WI38 (cell line): ENCODE measurements around the gene CARD19.
A peak's percentile ranks its signal among the peaks of the same experiment; 100 is the strongest.

ENCODE experiments used
- H3K4me3 ChIP-seq: 2 replicates; pipeline ENCODE4 v1.5.1; 2011; ENCODE audit warnings: low read depth, mild to moderate bottlenecking, control low read depth, low read length
- TF ChIP-seq, protein P1 (sequence below): IDR thresholded peaks from 2 replicates; pipeline ENCODE4 v1.5.1; 2012; ENCODE audit warnings: low read depth, mild to moderate bottlenecking, control low read depth, low read length

CARD19 gene

GRCh38 chr9:93151097-93151784, 55.2 kb downstream of the CARD19 start:
- H3K4me3 ChIP-seq, result no peak overlapping the region
- TF ChIP-seq, protein P1, sequence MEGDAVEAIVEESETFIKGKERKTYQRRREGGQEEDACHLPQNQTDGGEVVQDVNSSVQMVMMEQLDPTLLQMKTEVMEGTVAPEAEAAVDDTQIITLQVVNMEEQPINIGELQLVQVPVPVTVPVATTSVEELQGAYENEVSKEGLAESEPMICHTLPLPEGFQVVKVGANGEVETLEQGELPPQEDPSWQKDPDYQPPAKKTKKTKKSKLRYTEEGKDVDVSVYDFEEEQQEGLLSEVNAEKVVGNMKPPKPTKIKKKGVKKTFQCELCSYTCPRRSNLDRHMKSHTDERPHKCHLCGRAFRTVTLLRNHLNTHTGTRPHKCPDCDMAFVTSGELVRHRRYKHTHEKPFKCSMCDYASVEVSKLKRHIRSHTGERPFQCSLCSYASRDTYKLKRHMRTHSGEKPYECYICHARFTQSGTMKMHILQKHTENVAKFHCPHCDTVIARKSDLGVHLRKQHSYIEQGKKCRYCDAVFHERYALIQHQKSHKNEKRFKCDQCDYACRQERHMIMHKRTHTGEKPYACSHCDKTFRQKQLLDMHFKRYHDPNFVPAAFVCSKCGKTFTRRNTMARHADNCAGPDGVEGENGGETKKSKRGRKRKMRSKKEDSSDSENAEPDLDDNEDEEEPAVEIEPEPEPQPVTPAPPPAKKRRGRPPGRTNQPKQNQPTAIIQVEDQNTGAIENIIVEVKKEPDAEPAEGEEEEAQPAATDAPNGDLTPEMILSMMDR, result no peak

DNA sequence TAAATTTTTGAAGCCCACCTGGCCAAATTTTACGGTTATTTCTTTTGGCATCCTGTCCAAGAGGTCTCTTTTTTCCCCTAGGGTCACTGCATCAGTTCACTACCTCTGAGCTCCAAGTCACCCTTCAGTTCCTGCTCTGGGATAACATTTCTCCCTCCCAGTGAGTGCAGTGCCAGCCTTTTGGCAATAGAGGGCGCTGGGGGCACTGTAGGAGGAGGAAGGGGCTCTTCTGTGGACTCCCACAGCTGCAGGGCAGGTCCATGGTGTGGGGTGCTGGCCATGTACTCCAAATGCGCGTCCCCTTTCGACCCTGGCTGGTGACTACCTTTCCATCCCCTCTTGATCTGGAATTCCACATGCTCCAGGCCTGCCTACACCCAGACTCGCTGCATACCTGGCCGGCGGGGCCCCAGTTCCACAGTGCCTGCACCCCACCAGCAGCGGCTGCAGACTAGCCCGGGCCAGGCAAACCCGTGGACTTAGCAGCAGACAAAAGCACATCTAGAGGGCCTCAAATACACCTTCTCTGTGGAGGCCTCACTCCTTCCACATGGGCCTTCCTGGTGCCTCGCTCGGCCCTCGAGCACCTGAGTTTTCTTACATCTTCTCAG, 58.4 kb downstream of the CARD19 start:
- TF ChIP-seq, protein P1, result peak; percentile 80
- no peak overlapping the region for H3K4me3 ChIP-seq

DNA sequence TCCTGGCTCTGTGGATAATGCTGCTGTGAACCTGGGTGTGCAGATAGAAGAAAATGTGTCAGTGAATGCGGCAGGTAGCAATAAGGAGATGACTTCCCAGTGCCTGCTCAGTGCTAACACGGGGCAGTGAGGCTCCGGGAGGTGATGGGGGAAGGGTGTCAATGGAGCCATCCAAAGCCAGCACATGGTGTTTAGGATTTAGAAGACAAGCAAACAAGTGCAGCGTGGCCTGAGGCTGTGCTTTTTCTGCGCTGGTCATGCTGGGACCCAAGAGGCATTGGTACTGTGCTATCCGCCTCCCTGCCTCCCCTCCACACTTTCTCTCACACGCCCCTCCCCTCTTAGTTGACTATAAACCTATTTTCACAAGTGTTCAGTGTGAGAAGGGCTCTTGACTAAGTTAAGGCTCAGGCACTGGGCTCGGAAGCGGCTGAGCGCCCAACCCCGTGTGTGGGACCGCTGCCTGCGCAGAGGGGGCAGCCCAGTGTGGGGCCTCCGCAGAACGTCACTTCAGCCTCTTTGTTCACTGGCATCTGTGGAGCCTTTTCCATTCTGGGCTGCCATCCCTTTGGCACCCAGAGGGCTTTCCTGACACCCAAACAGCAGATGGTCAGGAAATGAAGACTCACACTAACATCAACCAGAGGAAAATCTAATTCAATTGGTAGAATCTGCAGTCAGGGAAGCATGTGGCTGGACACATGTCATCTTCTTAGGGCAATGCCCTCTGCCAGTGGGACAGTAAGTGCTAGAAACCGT, 59.9 kb downstream of the CARD19 start:
- TF ChIP-seq, protein P1, result no peak

GRCh38 chr9:93156475-93157008, 60.5 kb downstream of the CARD19 start:
- TF ChIP-seq, protein P1, result no peak
- no peak overlapping the region for H3K4me3 ChIP-seq

More for the DNA sequence above, 59.9 kb downstream of the CARD19 start:
- H3K4me3 ChIP-seq, result no peak overlapping the region

- no peak overlapping the region for H3K4me3 ChIP-seq
- TF ChIP-seq, protein P1, result peak; percentile 97
Measured at GRCh38 chr9:93159601-93160471, 63.8 kb downstream of the CARD19 start.

DNA sequence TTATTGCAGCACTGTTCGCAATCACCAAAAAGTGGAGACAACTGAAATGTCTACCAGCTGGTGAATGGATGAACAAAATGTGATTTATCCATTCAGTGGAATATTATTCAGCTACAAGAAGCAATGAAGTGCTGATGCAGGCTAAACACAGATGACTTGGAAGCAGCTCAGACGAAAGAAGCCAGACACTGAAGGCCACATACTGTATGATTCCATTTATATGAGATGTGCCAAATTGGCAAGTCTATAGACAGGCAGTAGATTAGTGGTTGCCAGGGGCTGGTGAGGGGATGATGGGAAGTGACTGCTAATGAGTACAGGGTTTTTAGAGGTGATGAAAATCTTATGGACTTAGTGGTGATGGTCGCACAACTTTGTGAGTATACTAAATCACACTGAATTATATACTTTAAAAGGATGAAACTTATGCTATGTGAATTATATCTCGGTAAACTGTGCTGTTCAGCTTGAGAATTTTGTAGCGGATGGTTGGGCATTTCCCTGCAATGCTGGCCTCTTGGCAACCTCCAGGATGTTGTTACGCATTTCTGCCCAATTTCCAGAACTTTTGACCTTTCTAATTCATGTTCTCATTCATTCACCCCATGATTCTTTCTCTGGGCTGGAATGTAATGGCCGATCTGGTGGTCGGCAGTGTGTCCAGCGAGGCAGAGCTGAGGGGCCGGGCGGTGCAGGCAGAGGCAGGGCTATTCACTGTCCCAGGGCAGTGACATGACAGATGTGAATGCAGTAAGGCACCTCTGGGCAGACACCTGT, 66.0 kb downstream of the CARD19 start:
- no peak overlapping the region for H3K4me3 ChIP-seq
- TF ChIP-seq, protein P1, result no peak
